Measurements from ENCODE around the gene UFSP2.

UFSP2 gene, protein sequence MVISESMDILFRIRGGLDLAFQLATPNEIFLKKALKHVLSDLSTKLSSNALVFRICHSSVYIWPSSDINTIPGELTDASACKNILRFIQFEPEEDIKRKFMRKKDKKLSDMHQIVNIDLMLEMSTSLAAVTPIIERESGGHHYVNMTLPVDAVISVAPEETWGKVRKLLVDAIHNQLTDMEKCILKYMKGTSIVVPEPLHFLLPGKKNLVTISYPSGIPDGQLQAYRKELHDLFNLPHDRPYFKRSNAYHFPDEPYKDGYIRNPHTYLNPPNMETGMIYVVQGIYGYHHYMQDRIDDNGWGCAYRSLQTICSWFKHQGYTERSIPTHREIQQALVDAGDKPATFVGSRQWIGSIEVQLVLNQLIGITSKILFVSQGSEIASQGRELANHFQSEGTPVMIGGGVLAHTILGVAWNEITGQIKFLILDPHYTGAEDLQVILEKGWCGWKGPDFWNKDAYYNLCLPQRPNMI

DNA sequence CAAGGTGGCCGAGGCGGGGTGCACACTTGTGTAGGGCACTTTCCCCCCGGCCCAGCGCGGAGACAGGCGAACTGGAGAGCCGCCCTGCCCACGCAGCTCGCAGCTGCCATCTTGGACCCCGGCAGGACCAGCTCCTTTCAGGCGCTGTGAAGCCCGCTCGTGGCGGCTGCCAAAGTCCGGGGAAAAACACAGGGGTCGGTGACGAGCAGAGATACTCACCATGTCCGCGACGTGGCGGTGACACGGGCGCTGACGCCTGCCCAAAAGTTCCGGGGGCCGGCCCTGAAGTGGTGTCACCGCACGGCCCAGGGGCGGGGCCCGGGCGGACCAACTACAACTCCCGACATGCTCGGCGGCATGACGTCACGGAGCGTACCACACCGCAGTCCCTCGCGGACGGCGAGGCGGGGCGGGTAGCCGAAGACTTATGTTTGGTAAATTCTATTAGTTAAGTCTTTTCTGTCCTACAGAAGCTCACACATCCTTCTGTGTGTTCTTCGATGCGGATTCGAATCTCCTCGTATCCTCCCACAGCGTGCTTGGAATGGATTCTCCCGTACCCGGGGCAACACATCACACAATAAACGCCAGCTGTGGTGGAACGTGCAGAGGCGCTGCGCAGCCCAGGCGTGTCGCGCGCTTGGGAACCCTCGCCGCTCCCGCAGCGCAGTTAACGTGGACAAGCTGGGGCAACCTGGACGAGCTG, at the start of gene UFSP2:
TSS of gene UFSP2 (minus strand) at position 318 of the 706 bp plus-strand sequence. CDS start at position 222, 96 bp downstream.
- DNase-seq (ENCODE audit: low spot score), result peak; percentile 85

DNA sequence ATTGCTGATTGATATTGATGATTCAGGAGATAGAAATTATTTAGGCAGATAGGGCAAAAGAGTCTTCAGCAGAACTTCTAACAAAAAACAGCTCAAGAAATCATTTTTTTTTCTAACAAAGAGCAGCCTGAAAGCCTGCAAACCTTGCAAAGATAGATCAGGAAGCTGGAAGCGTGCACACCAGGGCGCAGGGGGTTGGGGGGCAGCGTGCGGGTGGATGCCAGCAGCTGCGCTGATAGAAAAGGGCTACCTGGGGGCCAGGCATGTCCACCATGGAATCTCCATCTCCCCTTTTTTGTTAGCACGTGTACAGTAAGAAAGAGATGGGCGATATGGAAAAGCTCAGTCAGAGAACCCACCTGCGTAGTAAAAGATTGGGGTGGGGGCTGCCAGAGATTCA, 47.5 kb upstream of the UFSP2 start:
- no peak for DNase-seq (ENCODE audit: low spot score)

DNA sequence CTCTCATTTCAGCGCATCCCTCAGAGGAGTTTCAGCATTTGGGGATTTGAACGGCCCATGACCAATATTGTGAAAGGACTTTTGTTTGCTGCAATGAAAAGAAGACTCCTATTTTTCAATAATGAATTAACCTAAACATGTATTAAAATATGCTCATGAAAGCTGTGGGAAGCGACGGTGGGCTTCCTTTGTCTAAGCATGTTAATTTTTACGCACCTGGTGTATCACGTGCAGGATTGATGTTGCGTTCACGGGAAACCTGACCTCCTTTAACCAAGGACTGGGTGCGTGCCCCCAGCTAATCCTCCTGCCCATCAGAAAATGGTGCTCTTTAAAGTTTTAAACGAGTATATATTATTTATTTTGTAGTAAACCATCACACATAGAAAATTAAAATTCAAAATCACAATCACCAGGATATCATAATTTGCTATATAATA, 46.4 kb upstream of the UFSP2 start:
- DNase-seq (ENCODE audit: low spot score), result no peak

DNA sequence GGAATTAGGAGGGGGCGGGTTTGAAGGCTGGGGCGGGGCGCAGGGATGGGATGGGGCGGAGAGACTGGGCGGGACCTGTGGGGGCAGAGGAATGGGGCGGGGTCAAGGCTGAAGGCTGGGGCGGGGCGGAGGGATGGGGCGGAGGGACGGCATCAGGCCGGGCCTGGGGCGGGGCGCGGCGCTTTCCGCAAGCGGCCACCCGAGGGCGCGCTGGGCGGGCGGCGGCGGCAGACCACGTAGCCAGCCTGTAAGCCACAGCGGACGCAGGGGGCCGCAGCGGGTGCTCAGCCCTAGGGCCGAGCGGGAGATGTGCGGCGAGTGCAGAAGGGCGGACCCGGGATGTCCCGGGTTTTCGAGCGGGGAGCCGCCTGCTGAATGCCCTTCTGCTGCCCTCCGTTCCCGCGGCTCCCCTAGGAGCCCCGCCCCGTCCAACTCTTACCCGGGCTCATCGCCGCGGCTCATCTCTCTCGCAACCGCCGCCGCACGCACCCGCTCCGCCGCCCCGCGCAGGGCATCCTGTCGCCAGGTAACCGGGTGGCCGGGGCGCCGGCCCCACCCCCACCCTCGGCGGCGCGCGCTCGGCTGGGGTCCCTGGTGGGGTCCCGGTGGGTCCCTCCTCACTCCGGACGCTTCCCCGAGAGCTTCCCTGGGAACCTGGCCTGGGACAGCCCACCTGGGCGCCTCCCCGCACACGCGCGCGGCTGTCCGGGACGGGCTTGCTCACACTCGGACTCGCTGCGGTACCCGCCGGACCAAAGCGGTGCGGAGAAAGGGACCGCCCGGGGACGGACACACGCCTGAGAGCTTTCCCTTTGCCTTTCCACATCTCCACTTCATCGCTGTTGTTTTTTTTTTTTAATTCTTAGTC, 45.7 kb upstream of the UFSP2 start, which contains the start of gene CCDC110:
TSS of gene CCDC110 (minus strand) at position 499 of the 868 bp plus-strand sequence. CDS start at position 449, 50 bp downstream.
- DNase-seq (ENCODE audit: low spot score), result peak; percentile 85

DNA sequence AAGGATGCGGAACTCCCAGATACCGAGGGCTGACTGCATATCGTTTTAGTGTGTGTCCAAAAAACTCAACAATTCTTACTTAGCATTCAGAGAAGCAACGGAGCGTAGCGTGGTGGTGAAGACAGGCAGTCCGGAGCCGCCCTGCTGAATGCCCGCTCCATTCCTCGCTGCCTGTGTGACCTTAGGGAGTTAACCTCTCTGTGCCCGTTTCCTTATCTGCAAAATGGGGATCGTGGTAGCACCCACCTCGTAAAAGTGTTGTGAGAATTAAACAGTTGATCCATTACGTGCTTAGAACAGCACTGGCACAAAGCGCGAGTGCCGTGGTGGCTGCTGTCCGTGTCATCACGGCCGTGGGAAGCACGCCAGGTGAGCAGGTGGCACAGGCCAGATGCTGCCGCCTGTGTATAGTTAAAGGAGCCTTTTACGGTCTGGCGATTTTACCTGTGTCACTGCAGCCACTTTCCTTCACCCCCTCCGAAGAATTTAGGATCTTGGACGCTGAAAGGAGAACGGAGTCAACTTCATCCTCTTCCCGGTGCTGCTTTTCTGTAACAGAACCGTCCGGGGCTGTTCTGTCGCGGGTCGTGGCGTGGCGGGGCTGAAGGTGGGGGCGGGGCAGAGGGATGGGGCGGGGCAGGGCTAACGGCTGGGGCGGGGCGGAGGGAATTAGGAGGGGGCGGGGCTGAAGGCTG, 44.9 kb upstream of the UFSP2 start:
- DNase-seq (ENCODE audit: low spot score), result no peak

DNA sequence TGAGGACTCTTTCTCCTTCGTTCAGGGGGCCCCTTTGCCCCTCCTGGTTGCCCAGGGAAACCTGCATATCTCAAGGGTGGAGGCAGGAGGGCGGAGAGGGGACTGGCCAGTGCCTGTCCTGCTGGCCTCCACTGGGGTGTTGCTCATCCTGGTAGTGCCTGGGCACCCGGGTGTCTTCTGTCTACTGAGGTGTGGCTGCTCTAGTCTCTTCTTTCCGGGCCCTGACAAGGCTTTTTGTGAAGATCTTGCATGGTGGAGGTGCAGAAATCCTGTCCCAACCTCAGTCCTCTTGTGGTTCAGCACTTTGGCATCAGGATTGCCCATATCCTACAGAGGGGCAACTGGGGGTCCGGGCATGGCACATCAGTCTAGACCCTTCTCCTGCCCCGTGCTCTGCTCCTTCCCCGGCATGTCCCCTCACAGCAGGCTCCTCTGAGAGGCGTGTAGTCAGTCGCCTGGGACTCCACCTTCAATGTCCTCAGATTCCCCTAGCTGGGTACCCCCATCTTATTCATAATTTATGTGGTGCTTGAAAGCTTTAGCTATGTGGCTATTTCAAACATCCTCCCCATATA, 43.9 kb upstream of the UFSP2 start:
- DNase-seq (ENCODE audit: low spot score), result no peak

DNA sequence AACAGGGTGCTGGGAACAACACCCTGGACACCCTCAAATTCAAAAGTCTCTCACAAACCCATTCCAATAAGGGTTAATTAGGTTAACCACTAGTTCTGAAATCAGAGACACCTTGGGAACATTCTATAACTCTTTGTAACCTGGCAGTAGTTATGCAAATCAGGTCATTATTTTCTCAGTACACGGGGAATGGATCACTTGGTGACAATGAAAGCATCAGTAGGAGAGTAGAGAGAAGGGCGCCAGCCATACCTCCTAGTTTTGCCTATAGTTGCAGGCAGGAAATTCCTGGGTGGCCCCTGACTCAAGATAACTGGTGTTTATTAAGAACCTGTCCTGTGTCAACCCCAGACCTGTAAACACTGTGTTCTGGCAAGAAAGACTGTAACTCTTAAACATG, 43.2 kb upstream of the UFSP2 start:
- DNase-seq (ENCODE audit: low spot score), result no peak

DNA sequence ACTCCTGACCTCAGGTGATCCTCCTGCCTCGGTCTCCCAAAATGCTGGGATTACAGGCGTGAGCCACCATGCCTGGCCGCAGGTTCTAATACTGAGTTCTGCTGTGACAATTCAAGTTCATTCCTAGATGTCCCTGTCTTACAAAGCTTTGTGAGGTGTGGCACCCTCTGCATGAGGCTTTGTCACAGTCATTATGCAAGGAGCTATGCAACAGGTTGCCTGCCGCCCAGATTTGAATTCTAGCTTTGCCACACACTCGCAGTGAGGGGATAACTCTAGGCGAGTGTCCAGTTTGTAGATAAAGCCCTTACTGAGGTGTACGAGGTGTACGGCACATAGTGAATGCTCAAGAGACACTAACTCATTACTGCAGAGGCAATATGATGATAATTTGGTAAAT, 42.2 kb upstream of the UFSP2 start:
- no peak for DNase-seq (ENCODE audit: low spot score)

DNA sequence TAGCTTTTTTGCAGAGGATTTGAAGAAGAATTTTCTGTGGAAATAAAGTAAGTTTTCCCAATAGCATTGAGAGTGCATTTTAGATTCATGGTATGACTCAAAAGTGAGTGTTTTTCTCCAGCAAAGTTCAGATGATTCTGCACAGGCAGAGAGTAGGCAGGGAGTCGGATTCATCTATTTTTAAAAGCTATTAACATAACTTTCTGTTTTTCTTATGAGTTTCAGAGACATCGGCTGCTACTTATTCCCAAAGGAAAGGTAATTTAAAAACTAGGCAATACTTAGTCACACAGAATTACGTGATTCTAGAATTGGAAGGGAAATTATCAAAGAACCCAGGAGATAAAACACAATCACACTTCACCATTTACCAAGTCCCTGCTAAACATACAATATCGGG, 41.3 kb upstream of the UFSP2 start:
- DNase-seq (ENCODE audit: low spot score), result no peak

DNA sequence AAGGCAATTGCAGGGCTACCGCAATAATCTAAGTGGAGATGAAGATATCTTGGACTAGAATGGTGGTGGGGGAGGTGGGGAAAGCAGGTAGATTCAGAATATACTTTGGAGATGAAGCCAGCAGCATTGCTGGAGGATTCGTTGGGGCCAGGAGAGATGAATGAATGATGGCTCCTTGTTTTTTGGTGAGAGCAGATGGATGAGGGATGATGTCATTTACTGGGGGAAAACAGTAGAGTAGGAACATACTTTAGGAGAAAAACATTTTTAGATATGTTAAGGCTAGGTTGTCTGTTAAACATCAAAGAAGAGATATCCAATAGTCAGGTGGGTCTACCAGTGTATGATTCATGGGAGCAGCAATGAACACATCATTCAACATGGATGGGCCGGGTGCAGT, 39.9 kb upstream of the UFSP2 start:
- no peak for DNase-seq (ENCODE audit: low spot score)

DNA sequence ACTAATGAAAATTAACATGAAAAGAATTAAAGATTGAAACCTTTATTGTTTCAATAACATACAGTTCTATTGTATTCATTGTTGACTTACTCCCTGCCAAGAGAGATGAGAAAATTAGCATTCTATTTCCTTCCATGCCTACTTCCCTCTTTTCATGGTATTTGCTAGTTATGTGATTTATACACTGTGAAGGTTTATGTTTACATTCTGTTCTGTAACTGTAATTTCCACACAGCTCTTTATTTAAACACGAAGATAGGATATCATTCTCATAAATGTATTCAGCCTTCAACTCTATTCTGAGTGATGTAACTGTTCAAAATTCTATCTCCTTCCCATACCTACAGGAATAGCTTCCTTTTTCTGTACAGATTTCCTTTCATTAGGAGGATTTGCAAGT, 39.1 kb upstream of the UFSP2 start:
- DNase-seq (ENCODE audit: low spot score), result no peak

DNA sequence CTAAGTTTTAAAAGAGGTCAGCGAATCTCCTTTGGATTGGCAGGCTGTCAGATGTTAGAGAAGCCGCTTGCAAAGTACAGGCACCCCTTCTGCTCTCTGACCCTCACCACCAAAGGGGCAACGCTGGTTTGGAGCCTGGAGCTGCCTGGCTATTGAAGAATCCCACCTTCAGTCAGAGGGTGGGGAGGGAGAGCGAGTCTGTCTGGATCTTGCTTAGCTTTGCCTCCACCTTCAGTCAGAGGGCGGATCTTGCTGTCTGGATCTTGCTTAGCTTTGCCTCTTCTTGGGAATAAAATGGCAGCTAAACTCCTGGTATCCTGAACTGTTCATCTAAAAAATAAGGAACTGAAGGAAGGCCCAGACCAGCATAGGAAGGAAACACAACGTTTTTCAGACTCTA, 38.4 kb upstream of the UFSP2 start:
- no peak for DNase-seq (ENCODE audit: low spot score)

DNA sequence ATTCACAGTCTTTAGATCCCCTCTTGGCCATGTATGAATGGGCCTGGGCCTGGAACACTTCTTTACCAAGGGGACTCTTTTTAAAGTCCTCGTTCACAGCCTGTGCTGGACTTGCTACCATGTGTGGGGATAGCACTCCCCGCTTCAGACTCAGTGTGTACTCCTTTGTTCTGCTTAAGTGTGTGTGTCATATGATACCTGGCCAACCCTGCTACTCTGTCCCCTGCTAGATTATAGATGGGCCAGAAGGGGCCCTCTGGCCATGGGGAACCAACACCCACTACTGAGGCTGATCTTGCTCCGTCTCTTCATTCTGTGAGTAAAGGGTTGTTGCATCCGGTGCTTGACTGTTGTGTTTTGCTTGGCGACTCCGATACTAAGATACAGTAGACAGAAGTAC, 37.8 kb upstream of the UFSP2 start:
- no peak for DNase-seq (ENCODE audit: low spot score)

DNA sequence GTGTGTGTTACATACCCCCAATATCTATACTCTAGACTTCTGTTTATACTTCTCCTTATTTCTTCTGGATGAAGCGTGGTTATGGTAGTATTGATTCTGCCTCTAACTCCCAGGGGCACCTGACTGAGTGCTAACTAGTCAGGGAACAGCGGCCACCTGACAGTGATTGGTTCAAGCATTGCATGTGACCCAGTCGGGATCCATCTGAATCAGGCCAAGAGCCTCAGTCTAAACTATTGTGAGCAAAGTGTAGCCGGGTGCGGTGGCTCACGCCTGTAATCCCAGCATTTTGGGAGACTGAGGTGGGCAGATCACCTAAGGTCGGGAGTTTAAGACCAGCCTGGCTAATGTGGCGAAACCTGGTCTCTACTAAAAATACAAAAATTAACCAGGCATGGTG, 35.8 kb upstream of the UFSP2 start:
- no peak for DNase-seq (ENCODE audit: low spot score)

DNA sequence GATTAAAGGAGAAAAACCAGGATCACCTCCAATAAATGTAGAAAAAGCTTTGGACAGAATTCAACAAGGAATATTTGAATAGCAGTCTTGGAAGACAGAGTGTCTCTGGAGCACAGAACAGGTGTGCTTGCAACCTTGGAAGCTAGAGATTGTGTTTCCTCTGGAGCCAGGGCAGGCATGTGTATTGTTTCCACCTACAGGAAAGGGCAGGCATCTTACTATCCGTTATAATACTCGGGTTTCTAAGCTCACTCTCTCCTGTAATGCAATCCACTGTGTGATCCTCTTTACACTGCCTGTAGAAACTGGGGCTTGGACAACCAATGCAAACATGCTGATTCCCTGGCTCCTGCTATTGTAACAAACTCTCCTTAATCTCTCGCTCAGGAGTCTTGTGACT, 31.4 kb upstream of the UFSP2 start:
- no peak for DNase-seq (ENCODE audit: low spot score)

DNA sequence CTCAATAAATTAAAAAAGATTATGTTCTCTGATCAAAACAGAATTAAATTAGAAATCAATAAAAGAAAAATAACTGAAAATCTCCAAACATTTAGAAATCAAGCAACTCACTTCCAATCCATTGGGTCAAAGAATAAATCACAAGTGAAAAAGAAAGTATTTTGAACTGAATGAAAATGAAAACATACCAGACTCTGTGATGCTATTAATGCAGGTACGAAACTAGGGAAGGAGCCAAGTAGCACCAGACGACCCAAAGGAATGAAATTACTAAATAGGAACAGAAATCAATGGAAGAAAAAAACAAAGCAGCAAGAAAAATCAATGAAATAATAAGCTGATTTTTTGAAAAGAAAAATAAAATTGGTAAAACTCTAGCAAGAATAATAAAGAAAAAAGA, 30.4 kb upstream of the UFSP2 start:
- no peak for DNase-seq (ENCODE audit: low spot score)

DNA sequence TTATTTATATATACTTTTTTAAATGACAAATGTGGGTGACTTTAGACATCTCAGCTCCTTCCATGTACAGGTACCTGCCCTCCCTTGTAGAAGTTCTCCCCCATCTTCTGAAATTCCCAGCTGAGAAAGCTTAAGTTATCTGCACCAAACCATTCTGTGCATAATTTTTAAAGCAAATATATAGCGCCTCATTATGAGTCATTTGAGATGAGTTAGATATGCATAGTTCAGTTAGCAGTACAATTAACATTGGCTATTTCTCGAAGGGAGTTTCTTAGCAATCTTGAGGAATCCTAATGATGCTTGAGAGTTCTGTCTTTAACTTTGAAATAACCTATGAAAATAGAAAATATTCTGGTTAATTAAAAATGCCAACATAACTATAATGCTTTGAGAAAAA, 19.4 kb upstream of the UFSP2 start:
- no peak for DNase-seq (ENCODE audit: low spot score)

DNA sequence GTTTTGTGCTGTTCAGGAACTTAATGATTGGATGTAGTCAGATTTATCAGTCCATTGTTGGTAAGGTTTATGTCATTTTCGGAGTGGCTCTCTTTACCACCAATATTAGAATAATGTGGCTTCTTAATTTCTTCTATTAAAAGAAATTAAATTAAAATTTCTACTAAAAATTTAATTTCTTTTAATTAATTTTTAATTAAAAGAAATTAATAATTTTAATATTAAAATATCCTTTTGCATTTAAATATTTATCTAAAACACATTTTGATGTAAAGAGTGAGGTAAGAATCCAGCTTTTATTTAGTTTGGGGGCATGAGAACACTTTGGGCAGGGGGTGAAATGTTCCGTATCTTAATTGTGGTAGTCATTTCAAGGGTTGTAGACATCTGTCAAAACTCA, 15.7 kb upstream of the UFSP2 start:
- no peak for DNase-seq (ENCODE audit: low spot score)

DNA sequence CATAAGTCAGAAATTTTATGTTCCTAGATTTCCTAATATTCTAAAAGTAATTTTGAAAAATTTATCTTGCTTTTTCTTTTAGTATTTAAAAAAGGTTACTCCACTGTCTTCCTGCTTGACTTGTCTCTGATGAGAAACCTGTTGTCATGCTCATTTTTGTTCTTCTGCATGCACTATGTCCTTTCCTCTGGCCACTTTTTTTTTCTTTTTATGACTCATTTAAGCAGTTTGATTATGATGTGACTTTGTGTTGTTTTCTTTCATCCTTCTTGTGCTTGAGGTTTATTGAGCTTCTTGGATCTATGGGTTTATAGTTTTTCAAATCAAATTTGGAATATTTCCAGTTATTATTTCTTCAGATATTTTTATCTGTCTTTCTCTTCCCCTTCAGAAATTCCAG, 12.0 kb upstream of the UFSP2 start:
- DNase-seq (ENCODE audit: low spot score), result no peak

DNA sequence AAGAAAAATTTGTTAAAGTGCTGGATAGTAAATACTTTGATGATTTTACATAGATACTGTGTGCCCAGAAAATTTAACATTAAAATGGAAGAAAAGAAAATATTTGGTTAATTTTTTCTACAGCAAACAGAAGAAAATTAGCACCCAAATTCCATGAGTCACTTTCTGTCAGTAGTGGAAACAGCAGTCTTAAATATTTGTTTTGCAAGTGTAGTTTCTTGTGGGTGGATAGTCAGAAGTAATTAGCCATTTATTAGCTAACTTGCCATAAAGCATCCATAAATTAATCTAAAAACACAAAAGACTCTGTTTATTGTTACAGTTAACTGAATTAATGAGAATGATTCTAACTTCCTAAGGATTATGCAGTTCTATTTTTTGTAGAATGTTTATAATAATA, 9.7 kb upstream of the UFSP2 start:
- no peak for DNase-seq (ENCODE audit: low spot score)

DNA sequence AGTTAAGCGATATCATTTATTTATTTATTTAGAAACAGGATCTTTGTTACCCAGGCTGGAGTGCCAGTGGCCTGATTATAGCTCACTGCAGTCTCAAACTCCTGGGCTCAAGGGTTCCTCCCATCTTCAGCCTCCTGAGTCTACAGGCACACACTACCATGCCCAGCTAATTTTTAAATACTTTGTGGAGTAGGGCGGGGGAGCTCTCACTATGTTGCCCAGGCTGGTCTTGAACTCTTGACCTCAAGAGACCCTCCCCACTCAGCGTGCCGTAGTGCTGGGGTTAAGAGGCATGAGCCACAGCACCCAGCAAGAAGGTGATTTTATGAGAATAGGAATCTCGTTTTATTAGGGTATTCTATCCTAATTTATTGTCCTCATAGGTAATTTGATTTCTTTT, 3.9 kb upstream of the UFSP2 start:
- DNase-seq (ENCODE audit: low spot score), result no peak

Data from kidney capillary endothelial cell (primary cell).